A549 (cell line): ENCODE data around the gene EDA.

Experiments
- CTCF ChIP-seq: fragments of >200 bp; sonication (Bioruptor Twin); formaldehyde crosslinking; IDR thresholded peaks from 3 replicates; pipeline ENCODE4 v1.5.1; 2016
- HMGXB4 ChIP-seq: fragments of 250-450 bp; sonication (Bioruptor Pico); IDR thresholded peaks from 2 replicates; pipeline ENCODE4 v1.5.0; 2021; ENCODE audit warnings: mild to moderate bottlenecking, moderate library complexity, borderline replicate concordance

- no peak for TF ChIP-seq HMGXB4 (CRISPR knock-in tag)
- TF ChIP-seq CTCF = no peak
Observed at GRCh38 chrX:70038515-70038914, 422.6 kb downstream of the EDA start.
